Sciatic nerve (tissue), 2 donors: ENCODE measurements around the gene CRB3. TPM values are rescaled to one million over a fixed set of nuclear protein-coding genes. Genes with fewer than 3 reads are reported as not detected.
A peak's percentile ranks its signal among the peaks of the same experiment; 100 is the strongest.
"Not testable (repeated sequence)": the region's sequence is repeated elsewhere in the genome, so short reads cannot be mapped to it uniquely, and the experiment has no call there.

Source experiments
- ATAC-seq: fragments of 200-7000 bp; cut with Tn5 transposase; one replicate; pipeline ENCODE4 v1.9.1; 2020; ENCODE audit warnings: mild to moderate bottlenecking, moderate library complexity
- DNase-seq: peaks from one replicate; pipeline ENCODE4 v3.0.0-alpha.2; 2020; ENCODE audit warnings: low spot score
- intact Hi-C: fragments of 100-400 bp; cut with DNase I; formaldehyde crosslinking; loops from one replicate; pipeline ENCODE4 v1.14.2; 2022
- total RNA-seq: library from RNA; stranded (reverse); fragmentation: NEBNext Ultra II Directional; extraction: Animal tissue kit (Norgen Biotek cat#: 25700); gene quantifications from one replicate; pipeline ENCODE4 v1.2.1, GENCODE V29; 2021
- donor health status: DM: no; HTN: no; CAD: no.
- donor health status: DM: no; HTN: no; CAD: no.

CRB3 gene, protein sequence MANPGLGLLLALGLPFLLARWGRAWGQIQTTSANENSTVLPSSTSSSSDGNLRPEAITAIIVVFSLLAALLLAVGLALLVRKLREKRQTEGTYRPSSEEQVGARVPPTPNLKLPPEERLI
- total RNA-seq = not detected

DNA sequence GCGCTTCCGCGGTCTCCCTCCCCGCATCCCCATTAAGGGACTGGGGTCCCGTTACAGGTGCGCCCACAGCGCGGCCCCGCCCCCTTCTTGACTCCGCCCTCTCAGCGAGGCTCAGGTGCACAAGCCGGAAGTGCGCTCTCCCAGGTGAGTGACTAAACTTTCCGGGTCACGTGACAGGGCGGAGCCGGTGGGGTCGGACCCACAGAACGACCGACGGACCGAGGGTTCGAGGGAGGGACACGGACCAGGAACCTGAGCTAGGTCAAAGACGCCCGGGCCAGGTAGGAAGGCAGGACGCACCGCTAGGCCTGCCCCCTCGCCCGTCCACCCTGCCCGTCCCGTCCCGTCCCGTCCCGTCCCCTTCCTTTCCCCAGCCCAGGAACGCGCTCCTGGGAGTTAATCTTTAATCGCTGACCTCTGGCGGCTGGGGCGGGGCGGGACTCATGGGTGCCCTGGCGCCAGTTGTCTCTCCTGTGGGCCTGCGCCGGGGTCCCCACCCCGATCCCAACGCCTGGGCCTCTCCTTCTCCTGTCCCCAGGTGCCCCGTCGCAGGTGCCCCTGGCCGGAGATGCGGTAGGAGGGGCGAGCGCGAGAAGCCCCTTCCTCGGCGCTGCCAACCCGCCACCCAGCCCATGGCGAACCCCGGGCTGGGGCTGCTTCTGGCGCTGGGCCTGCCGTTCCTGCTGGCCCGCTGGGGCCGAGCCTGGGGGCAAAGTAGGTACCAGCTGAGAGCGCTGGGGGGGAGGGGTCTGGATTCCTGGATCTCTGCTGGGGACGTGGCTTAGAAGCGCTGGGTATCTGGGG, at the start of gene CRB3:
Gene CRB3 (plus strand): TSS at position 202 of the 804 bp plus-strand sequence. CDS start 431 bp downstream, at position 633.
- DNase-seq (no peak), ATAC-seq (no peak)
- intact Hi-C loops = no loop called here

DNA sequence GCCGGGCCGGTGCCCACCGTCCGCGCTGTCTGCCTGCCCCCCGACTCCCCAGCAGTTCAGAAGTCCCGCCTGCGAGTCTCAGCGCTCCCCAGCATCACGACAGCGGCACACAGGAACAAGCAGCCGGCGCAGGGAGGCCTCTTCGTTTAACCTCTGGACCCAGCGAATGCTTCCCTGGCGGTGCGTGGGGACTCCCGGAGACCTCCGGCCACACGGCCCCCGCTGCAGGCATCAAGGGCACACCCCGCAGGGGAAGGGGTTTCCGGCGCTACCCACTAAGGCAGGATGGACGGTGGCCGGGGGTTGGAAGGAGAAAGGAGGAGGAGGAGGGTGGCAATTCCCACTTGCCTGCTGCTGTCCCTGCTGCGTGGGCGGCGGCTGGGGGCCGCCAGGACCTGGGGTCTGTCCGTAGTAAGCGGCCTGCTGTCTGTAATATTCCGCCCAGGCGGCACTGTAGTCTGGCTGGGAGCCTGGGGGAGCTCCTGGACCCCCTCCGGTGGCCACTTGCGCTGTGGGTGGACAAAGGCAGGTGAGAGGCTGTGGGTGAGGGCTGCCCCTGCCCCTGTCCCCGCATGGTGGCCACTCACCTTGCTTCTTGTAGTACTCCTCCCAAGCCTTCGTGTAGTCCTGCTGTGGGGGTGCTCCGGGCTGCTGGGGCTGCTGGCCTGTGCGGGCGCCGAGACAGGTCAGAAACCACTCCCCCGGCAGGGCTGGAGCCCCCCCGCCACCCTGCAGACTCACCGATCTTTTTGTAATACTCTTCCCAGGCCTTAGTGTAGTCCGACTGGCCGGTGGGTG, 49.1 kb upstream of the CRB3 start:
- ATAC-seq = no peak
- intact Hi-C loops = no loop called here
- peak; percentile 61 for DNase-seq

DNA sequence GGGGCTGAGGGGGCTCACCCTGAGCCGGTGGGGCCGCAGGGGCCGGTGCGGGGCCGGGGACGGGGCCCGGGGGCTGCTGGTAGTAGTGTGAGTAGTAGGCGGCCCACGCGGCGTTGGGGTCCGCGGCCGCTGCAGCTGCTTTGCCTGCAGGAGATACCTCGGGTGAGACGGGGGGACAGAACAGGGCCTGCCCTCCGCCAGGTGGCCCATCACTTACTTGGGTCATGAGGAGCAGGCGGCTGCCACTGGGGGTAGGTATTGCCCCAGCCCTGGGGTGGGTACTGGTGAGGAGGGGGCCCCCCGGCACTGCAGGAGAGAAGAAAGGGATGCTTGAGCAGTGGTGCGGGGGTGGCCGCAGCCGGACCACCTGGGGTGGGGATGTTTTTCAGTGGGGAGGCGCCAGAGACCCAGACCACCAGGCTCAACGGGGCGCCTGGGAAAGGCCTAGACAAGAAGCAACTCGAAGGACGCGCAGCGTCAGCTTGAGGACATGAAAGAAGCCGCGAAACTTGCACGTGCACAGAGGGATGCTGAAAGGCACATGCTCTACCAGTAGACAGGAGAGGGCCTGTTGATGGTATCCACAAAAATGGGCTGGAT, 48.4 kb upstream of the CRB3 start:
- no peak for ATAC-seq
- no peak for DNase-seq
- intact Hi-C loops = no loop called here

DNA sequence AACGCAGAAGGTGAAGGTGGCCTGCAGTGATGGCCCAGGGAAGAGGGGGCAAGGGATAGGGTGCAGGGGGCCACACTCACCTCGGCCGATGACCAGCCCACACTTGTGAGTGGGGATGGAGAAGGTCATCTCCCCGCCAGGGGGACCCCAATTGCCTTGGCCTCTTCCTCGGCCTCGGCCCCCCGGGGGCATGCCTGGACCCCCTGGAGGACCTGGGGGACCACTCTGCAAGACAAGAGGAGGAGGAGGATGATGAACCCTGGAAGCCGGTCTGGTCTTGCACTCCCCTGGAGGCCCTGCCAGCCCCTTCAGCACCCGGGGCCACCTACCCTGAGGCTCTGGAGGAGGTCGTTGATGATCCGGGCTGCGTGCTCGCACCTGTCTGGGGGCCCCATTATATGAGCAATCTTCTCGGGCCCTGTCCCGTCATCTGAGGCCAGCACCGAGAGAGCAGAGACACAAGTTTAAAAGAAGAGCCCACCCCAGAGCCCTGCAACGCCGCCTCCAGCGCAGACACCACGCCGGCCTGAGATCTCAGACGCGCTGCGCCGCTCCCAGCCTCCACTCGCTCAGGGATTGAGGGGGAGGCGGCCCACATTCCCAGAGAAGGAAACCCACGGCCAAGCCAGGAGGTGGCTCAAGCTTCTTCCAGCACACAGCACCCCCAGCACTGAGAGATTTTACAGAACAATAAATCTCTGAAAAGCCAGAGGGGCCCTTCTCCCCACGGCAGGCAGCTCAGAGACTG, 47.2 kb upstream of the CRB3 start:
- DNase-seq (no peak), ATAC-seq (no peak)
- intact Hi-C loops = no loop called here

DNA sequence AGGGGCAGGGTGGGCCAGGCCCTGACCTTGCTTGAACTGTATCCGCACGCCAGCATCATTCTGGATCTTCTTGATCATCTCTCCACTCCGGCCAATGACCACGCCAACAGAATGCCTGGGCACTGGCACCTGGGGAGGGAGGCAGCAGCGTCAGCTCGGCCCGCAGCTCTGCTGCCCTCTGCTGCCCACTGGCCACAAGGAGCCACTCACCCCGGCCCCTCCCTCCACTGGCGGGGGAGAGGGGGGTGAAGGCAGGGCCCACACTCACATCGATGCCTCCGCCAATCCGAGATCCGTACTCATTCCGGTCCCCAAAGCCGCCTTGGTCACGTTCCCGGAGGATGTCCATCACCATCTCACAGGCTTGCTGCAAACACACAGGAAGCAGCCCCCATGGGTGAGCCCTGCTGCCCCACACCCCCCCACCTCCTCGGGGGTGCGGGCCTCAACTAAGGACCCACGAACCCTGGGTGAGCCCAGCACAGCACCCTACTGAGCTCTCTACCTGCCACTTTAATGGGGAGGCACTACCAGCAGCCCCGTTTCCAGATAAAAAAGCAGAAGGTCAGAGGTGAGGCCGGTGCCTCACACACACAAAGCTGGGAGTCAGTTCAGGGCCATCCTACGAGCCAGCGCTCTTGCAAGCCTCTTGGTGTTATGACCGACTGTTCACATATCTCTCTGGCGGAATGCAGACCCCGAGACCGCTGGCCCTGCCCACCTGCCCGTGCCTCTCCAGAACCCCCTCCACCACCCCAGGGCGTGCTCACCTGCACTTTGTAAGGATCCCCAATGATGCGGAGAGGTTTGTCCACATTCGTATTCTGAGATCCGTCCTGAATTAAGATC, 46.1 kb upstream of the CRB3 start:
- intact Hi-C loops = no loop called here
- peak; percentile 58 for ATAC-seq
- DNase-seq = no peak

DNA sequence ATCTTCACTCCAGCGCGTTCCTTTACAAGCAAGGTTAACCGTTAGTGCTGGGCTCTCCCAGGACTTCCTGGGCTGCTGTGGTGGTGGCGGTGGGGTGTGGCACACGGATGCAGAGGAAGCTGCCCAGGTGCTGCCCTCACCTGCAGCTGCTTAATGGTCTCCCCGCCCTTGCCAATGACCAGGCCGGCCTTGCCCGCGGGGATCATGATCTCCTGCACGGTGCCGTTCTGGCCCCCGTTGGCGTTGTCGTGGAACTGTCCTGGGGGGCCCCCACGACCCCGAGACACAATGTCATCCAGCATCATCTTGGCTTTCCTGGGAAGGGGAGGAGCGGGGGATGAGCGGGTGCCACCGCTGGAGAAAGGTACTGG, 45.5 kb upstream of the CRB3 start:
- DNase-seq = no peak
- intact Hi-C loops = no loop called here
- ATAC-seq = no peak

DNA sequence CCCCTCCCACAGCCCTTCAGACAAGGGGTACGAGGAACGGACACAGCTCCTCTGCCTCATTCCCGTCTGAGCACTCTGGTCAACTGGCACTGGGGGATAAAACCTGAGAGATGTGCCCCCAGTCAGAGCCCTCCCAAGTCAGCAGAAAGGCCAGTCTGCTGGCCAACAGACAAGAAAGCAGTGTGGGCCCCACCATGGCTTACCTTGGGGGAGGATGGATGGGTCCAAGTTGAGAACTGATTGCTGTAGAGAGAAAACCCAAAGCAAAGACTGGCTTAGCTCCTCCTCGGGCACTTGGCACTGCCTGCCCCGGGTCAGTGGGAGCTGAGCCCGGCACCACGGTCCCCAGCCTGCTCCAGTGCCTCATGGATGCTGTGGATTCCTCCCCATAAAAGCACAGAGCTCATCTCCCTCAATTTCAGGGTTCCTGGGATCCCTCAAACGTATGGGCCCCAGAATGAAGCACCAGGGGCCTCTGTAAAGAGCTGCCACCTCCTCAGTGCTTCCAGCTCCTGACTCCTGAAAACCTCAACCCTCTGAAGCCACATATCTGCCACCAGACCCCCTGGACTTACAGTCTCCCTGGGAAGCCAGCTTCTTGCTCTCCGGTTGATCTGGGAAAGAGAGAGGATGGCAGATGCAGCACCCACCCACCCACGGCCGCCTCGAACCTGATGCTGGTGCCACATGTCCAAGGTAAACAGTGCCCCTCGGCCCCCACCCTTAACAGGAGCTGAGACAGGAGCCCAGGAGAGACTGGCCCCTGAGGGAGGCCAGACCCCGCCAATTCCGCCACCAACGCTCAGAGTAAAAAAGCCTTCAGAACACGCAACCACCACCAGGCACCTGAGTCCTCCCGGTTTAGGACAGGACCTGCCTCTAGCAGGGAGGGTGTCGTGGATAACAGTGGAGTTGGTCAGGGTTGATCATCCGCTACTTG, 42.7 kb upstream of the CRB3 start:
- ATAC-seq (no peak), DNase-seq (no peak)
- intact Hi-C loops = no loop called here

DNA sequence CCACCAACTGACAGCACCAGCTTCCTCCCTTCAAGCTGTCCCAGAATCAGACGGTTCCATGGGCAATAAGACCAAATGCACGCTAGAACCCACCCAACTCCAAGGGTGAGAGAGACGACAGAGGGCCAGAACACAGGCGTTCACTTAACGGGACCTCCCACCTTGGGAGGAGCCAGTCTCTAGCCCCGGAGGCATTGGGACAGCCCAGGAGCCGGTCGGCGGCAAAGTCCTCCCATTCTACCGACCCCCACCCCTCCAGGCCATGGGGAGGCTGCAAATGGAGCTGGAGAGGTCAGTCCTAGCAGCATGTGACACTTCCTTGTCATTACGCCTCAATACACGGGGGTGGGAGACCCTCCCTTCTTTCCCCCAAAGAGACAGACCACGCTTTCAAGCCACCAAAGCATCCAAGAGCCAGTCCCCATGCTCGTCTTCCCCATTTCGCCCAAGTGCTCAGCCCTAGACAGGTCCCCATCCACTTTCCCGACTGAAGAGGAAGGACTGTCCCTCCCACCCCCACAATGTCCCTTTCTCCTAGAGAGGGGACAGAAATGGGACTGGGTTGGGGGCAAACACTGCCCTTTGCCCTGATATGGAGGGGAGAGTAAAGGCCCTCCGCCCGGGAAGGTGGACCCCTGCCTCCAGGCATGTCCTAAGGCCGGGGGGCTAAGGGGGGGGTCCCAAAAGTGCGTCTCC, 40.4 kb upstream of the CRB3 start:
- DNase-seq (no peak), ATAC-seq (no peak)
- intact Hi-C loops = no loop called here

DNA sequence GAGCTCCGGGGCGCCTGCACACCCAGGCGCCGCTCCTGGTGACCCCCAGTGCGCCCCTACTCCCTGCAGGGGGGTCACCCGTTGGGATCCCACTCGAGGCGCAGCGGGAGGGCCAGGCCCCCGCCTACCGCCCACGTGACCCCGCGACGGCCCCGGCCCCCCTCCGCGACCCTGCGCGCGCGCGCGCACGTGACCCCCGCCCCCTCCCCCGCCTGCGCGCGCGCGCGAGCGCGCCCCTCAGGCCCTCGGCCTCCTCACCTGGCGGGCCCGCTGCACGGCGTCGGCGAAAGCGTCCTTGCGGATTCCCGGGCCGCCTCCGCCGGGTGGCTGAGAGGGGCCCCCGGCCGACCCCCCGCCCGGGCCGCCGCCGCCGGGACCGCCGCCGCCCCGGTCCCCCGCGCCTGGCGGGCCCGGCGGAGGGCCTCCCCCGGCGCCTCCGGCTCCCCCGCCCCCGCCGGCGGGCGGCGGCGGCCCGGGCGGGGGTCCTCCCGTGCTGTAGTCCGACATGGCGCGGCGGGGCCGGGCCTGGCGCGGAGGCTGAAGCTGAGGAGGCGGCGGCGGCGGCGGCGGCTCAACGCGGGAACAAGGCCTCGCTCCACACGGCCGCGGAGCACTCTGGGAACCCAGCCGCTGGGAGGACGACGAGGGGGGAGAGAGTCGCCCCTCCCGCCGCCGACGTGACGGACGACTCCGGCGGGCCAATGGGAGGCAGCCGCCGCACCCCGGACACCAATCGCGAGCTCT, 39.7 kb upstream of the CRB3 start, which contains the start of gene KHSRP:
Gene KHSRP (minus strand): TSS at position 617 of the 744 bp plus-strand sequence. CDS start 110 bp downstream, at position 507.
- ATAC-seq (no peak), DNase-seq (no peak)
- intact Hi-C loops = no loop called here

DNA sequence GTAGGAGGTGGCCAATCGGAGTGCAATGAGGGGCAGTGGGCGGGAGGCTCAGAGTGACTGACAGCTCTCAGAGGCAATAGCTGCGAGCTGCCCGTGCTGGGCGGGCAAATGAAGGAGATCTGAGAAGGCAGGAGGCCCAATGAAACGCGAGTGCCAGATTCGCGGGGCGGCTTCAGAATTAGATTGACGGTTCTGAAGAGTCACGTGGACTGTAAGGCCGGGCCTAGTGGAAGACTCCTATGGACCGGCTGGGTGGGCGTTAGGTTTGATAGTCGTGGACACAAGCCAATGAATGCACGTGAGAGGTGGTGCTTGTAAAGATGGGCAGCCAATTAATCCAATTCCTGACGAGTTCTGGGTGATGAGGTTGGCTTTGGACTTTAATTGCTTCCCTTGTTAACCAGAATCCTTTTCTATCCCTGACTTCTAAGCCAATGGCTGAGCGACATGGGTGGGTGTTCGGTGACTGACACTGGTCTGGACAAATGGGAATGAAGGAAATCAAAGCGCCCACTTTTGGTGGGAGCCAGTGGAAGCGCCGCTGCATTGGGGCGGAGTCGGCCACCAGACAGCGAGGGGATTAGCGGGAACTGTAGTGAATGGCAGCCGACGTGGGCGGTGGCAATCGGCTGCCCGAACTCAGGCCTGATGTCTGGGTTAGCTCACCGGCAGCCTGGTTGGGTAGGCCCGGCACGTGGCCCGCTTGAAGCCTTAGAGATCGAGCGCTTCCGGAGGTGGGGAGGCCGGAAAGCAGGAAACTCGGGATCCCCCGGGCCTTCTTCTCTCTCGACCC, 38.9 kb upstream of the CRB3 start:
- ATAC-seq (peak; percentile 96), DNase-seq (peak; percentile 99)
- intact Hi-C loops = no loop called here

DNA sequence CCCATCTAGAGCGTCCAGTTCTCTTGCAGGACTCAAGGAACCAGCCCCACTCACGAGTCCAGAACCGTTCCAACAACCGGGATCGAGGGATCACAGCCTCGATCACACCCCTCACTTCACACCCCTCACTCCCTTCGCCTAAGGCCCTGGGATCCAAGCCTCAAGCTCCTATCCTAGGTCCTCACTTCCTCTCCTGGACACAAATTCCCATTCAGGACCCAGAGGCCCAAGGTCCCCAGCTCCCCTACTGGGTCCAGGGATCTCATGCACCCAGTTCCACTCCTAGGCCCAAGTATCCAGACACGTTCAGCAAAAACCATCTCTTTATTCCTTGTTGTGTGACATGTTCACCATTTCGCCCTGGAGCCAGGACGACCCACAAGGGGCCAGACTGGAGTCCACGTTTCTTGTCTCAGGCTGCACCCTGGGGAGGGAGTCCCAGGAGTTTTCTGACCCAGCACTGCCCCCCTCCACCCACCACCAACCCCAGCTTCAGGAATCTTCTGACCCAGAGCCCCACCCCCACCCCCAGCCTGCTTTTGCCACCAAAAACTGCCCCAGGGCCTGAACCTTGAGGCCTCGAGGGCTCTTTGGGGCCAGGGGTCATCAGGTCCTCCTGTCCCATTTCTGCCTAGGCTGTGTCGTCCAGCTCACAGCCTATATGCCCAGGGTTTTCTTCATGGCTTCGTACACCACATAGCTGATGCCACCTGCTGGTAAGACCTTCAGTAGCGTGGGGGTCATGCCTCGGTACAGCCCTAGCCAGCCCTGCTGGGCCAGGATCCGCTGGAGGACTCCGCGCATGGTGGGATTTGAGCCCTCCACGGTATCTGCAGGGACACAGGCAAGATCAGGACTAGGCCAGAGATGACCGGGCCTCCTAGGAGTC, 38.1 kb upstream of the CRB3 start:
- ATAC-seq = no peak
- intact Hi-C loops = loop anchor here (2.0 kb wide), 1 partner anchor 31 kb away; no protein-coding TSS in a partner anchor
- no peak for DNase-seq

DNA sequence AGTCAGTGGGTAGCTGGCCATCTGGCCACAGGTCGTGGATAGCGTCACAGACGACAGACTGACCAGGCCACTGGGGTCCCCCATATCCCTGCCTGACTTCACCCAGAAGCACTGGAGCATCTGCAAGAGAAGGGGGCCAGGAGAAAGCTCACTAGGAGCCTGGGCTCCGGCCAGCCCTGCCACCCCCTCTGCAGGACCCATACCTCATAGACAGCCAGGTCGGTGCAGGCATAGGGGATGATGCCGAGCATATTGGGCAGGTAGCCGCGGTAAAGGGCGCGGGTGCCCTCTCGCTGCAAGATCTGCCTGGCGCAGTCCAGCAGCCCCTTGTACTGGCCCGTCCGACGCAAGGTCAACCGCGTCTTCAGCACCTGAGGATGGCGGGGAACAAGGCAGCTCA, 36.9 kb upstream of the CRB3 start:
- intact Hi-C loops = loop anchor here (2.0 kb wide), 1 partner anchor 30 kb away; no protein-coding TSS in a partner anchor
- DNase-seq = no peak
- ATAC-seq = no peak

DNA sequence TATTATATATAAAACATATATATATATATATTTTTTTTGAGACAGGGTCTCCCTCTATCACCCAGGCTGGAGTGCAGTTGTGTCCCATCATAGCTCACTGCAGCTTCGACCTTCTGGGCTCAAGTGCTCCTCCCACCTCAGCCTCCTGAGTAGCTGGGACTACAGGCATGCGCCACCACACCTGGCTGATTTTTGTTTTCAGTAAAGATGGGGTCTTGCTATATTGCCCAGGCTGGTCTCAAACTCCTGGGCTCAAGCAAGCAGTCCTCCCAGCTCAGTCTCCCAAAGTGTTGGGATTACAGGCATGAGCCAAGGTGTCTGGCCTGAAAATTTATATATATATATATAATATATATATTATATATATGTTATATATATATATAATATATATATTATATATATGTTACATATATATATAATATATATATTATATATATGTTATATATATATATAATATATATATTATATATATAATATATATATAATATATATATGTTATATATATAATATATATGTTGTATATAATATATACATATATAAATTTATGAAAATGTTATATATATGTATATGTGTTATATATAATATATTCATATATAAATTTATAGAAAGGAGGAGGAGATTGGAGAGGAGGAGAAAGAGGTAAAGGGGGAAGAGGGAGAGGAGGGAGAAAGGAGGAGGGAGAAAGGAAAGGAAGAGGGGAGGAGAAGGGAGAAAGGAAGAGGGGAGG, 35.2 kb upstream of the CRB3 start:
- intact Hi-C loops, ATAC-seq, DNase-seq: not testable (repeated sequence)
